ENCODE data around the gene KHSRP.

DNA sequence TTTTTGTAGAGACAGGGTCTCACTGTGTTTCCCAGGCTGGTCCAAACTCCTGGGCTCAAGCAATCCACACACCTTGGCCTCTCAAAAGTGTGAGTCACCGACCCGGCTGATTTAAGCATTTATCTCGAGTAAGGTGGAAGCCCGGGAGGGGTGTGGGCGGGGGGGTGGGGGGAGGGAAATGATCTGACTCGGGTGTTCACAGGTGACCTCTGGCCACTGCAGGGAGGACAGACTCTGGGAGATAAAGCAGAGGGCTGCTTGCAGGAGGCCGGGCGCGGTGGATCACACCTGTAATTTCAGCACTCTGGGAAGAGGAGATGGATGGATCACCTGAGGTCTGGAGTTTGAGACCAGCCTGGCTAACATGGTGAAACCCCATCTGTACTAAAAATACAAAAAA lies 49.0 kb upstream of the KHSRP start:
- TF ChIP-seq, protein P1, sequence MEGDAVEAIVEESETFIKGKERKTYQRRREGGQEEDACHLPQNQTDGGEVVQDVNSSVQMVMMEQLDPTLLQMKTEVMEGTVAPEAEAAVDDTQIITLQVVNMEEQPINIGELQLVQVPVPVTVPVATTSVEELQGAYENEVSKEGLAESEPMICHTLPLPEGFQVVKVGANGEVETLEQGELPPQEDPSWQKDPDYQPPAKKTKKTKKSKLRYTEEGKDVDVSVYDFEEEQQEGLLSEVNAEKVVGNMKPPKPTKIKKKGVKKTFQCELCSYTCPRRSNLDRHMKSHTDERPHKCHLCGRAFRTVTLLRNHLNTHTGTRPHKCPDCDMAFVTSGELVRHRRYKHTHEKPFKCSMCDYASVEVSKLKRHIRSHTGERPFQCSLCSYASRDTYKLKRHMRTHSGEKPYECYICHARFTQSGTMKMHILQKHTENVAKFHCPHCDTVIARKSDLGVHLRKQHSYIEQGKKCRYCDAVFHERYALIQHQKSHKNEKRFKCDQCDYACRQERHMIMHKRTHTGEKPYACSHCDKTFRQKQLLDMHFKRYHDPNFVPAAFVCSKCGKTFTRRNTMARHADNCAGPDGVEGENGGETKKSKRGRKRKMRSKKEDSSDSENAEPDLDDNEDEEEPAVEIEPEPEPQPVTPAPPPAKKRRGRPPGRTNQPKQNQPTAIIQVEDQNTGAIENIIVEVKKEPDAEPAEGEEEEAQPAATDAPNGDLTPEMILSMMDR (IDR thresholded peaks at IDR 0.05) = no peak
- no peak for TF ChIP-seq POLR2A (IDR thresholded peaks at IDR 0.05)

Data from lower leg skin (tissue), 3 donors.